ENCODE results near the gene RINL.
"Not testable (repeated sequence)": the region's sequence is repeated elsewhere in the genome, so short reads cannot be mapped to it uniquely, and the experiment has no call there.

Gene RINL

GRCh38 chr19:38831142-38831605 lies 46.9 kb downstream of the RINL start:
- DNase-seq: no peak

- DNase-seq: no peak
These were observed 47.9 kb downstream of the RINL start for GRCh38 chr19:38830039-38830733.

GRCh38 chr19:38829203-38829602 lies 48.9 kb downstream of the RINL start:
- not testable (repeated sequence) for DNase-seq

GRCh38 chr19:38826856-38827551 lies 51.1 kb downstream of the RINL start:
- no peak for DNase-seq

- not testable (repeated sequence) for DNase-seq
These were observed 52.1 kb downstream of the RINL start for GRCh38 chr19:38825936-38826335.

DNA sequence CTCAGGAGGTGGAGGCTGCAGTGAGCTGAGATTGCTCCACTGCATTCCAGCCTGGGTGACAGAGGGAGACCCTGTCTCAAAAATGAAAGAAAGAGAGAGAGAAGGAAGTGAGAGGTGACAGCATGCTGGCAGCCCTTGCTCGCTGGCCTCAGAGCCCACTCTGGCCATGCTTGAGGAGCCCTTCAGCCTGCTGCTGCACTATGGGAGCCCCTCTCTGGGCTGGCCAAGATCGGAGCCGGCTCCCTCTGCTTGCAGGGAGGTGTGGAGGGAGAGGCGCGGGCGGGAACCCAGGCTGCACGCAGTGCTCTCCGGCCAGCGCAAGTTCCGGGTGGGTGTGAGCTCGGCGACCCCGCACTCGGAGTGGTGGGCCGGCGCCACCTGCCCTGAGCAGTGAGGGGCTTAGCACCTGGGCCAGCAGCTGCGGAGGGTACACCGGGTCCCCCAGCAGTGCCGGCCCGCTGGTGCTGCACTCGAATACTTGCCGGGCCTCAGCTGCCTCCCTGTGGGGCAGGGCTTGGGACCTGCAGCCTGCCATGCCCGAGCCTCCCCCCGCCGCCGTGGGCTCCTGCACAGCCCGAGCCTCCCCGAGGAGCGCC lies 56.7 kb downstream of the RINL start:
- not testable (repeated sequence) for DNase-seq

- DNase-seq: no peak
These were observed 58.7 kb downstream of the RINL start for GRCh38 chr19:38819231-38819920.

Measured in activated naive CD4-positive, alpha-beta T cell treated with anti-CD3 and anti-CD28 coated beads, Interleukin-2, amount 50 U/mL, for 16 hours (primary cell).